Activated naive CD4-positive, alpha-beta T cell treated with anti-CD3 and anti-CD28 coated beads, Interleukin-2, amount 50 U/mL, for 16 hours (primary cell): Measurements from ENCODE around the gene SPRED3.
"Not testable (repeated sequence)": the region's sequence is repeated elsewhere in the genome, so short reads cannot be mapped to it uniquely, and the experiment has no call there.

Source experiments
- DNase-seq: peaks from one replicate; pipeline ENCODE4 v3.0.0-alpha.2; 2020

Gene SPRED3

DNA sequence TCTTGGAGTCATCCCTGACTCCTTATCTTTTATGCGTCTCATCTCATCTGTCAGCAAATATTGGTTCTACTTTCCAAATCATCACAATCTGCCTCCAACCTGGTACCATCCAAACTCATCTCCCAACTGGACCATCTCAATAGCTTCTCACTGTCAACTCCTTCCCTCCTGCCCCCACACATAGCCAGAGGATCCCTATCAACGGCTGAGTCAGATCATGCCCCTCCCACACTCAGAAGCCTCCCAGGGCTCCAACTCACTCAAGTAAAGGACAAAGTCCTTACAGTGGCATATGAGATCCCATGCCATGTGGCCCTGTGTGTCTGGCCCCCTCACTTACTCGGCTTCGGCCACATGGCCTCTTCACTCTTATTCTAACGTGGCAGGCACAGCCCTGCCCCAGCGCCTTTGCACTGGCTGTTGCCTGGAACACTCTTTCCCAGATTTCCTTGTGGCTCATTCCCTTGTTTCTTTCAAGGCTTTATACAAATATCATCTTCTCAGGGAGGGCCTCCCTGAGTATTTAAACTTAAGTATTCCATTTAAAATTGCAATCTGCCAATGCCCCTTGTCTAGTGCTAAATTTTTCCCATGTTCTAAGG, 4.3 kb downstream of the SPRED3 start:
- no peak for DNase-seq

DNA sequence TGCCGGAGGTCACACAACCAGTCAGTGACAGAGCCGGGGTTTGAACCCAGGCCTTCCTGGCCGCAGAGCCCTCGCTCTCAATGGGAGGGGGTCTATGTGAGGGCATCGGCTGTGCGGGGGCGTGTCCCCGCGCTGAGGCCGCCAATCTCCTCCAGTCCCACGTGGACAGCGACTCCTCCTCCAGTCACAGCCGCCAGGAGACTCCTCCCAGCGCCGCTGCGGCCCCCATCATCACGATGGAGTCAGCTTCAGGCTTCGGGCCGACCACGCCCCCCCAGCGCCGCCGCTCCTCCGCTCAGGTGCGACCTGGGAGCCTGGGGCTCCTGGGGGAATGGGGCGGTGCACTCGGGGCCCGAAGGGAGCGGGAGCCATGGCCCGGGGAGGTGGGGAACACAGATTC, 6.0 kb downstream of the SPRED3 start:
- peak; percentile 81 for DNase-seq

GRCh38 chr19:38395381-38396114, 7.1 kb downstream of the SPRED3 start:
- DNase-seq, result peak; percentile 60

- DNase-seq, result no peak
These were observed 10.6 kb downstream of the SPRED3 start for GRCh38 chr19:38399081-38399480.

GRCh38 chr19:38399537-38399936, 11.0 kb downstream of the SPRED3 start:
- no peak for DNase-seq

DNA sequence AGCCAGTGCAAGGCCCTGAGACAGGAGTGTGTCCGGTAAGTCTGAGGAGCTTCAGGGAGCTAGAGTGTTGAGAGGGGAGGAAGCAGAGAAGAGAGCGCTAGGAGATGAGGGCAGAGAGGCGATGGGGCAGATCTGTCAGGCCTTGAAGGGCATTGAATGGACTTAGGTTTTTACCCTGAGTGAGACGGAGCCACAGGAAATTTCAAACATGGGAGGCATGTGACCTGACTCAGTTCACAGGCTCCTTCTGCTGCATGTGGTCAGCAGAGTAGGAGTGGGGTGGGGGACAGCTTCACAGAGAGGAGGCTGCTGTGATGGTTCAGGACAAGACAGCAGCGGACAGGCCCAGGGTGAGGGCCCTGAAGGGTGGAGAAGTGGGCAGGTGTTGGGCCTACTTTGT, 11.9 kb downstream of the SPRED3 start:
- DNase-seq, result no peak

GRCh38 chr19:38401148-38401547, 12.7 kb downstream of the SPRED3 start:
- DNase-seq, result no peak

DNA sequence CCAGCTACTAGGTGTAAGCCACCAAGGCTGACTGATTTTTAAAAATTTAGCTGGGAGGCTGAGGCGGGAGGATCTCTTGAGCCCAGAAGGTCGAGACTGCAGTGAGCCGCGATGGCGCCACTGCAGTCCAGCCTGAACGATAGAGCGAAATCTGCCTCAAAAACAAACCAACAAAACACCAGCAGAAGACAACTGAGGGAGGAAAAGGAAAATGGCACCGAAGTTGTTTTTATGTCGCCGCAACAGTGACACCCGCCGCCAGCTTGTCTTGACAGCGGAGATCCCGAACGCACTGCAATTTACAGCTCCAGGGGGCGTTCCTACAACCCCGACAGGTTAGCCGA, 14.1 kb downstream of the SPRED3 start:
- no peak for DNase-seq

- peak; percentile 97 for DNase-seq
These were observed 14.6 kb downstream of the SPRED3 start, which contains the start of gene FAM98C for GRCh38 chr19:38402967-38403674. Gene FAM98C, plus strand, starts transcription at chr19:38403093. Its CDS starts 61 bp downstream, at chr19:38403154.

DNA sequence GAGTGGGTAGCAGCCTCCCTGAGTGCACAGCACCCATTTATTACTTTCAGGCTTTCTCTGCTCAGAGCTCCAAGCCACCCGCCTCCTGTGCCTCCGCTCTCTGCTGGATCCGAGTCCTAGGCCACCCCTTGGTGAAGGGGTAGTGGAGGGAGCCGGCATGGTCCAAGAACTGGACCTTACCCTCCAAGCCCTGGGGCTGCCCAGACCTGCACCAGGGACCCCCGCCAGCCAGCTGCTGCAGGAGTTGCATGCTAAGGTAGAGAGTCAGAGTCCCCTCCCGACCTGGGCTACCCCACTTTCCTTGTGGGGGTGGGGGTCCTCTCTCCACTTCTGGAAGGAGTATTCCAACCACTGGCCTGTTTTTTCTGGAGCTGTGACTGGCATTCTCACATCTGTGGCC, 16.4 kb downstream of the SPRED3 start:
- no peak for DNase-seq

DNA sequence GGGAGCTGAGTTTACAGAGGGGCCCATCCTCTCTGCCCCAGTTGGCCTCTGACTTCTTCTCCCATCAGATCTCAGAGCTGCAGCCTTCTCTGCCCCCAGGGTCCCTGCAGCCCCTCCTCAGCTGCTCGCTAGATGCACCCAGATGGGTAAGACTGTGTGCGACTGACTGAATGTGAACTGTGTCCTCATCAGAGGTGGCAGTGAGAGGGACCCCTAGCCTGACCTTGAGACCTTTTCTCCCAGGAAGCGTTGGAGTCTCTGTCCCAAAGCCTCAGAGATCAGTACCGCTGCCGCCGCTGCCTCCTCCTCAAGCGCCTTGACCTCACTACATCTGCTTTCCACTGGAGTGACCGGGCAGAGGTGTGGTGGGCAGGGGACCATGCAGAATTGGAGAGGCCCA, 16.8 kb downstream of the SPRED3 start:
- DNase-seq, result no peak

DNA sequence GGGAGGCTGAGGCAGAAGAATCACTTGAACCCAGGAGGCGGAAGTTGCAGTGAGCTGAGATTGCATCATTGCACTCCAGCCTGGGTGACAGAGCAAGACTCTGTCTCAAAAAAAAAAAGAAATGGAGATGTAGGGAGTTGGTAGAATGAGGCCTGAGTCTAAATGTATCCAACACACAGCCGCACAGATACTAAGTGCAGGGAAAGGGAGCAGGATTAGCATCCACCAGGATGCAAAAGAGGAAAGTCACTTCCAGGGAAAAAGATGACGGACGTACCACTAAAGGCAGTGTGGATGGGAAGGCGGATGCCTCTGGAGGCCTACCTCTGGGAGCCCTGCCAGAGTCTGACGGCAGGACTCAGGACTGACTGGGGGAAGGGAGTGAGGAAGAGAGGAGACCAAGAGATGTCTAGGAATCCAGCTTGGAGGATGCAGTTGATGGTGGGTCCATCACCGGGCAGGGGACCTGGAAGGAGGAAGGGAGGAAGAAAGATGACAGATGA, 21.2 kb downstream of the SPRED3 start:
- DNase-seq, result no peak

GRCh38 chr19:38410407-38410806, 21.9 kb downstream of the SPRED3 start:
- not testable (repeated sequence) for DNase-seq

GRCh38 chr19:38411041-38411712, 22.7 kb downstream of the SPRED3 start:
- DNase-seq, result no peak

- not testable (repeated sequence) for DNase-seq
These were observed 23.4 kb downstream of the SPRED3 start for GRCh38 chr19:38411898-38412297.

GRCh38 chr19:38412491-38412890, 24.0 kb downstream of the SPRED3 start:
- DNase-seq, result no peak

DNA sequence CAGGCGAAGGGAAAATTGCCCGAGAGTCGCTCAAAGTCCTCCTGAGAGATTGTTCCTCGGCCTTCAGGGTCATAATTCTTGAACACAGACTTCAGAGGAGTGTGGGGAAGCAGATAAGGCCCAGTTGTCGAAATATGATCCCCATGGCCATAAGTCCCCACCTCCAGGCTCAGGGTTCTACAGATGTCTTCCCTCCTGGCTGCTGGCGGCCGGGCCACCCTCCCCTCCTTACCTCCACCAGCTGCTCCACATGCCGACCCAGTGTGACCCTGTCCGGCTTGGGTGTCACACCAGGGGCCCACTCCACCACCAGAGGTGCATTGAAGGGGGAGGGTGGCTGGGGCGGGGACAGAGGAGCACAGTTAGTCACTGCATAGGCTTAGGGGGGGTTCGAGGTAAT, 24.5 kb downstream of the SPRED3 start:
- no peak for DNase-seq

- DNase-seq, result no peak
These were observed 24.9 kb downstream of the SPRED3 start for GRCh38 chr19:38413416-38413815.

- no peak for DNase-seq
These were observed 28.6 kb downstream of the SPRED3 start for GRCh38 chr19:38417146-38417543.

- DNase-seq, result peak; percentile 33
These were observed 29.3 kb downstream of the SPRED3 start for GRCh38 chr19:38417544-38418506.

- DNase-seq, result no peak
These were observed 32.4 kb downstream of the SPRED3 start for GRCh38 chr19:38420935-38421334.

DNA sequence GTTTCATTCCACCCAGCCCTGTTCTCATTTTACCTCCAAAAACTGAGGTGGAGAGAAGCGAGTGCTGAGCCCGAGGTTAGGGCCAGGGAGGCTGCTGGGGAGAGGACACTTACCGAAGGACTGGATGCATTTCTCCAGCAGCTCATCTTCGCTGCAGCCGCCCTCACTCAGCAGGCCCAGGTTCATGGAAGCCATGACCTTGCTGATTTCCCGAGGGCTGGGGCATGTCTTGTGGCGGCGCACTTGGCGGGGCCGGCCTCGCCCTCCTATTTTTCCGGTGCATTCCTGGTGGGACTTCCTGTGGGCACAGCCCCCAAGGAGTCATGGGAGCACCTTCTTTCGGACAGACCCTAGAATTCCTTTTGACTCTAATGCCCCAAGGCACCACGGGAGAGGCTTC, 33.4 kb downstream of the SPRED3 start:
- DNase-seq, result no peak
